GM12891 (cell line): ENCODE measurements around the gene FXR2.

ENCODE experiments used
- POLR2A ChIP-seq: IDR thresholded peaks from 2 replicates; pipeline ENCODE4 v1.6.1; 2011; ENCODE audit warnings: low read depth, low read length, control low read depth
- POLR2AphosphoS5 ChIP-seq: IDR thresholded peaks from 2 replicates; pipeline ENCODE4 v1.6.1; 2011; ENCODE audit warnings: low read depth, low read length, control low read depth
- SPI1 ChIP-seq: IDR thresholded peaks from 2 replicates; pipeline ENCODE4 v1.6.1; 2011; ENCODE audit warnings: low read depth, low read length, control low read depth

DNA sequence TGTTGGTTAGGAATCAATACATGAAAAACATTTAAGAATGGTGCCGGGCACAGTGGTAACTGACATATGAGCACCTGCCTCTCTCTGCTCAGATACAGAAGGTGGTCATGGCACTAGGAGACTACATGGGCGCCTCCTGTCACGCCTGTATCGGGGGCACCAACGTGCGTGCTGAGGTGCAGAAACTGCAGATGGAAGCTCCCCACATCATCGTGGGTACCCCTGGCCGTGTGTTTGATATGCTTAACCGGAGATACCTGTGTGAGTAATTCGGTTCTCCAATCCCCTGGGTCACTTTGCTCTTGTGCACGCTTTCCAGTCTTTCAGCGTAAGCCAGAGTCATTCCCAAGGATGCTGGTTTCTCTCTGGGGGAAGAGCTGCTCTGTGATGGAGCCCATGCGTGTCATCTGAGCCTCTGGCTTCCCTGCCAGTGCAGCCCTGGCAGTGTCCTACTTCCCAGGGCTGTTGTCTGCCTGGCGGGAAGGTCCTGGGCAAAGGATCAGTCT is 38.2 kb downstream of the FXR2 start:
- TF ChIP-seq POLR2AphosphoS5 (peak; percentile 87), SPI1 (no peak), POLR2A (peak; percentile 86)
